ENCODE measurements around the gene LIPA.

DNA sequence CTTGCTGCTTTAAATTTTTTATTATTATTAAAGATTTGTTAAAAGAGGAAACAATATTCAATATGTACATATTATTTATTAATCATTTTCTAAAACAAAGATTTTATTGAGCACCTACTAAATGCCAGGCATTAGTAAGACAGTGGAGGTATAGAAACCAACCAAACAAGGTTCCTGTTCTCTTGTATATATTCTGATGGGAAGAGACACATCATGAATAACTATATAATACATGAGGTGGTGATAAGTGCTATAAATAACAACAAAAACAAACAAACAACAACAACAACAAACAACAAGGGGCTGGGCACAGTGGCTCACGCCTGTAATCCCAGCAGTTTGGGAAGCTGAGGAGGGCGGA lies 630 bp upstream of the LIPA start:
- TF ChIP-seq, protein P1, sequence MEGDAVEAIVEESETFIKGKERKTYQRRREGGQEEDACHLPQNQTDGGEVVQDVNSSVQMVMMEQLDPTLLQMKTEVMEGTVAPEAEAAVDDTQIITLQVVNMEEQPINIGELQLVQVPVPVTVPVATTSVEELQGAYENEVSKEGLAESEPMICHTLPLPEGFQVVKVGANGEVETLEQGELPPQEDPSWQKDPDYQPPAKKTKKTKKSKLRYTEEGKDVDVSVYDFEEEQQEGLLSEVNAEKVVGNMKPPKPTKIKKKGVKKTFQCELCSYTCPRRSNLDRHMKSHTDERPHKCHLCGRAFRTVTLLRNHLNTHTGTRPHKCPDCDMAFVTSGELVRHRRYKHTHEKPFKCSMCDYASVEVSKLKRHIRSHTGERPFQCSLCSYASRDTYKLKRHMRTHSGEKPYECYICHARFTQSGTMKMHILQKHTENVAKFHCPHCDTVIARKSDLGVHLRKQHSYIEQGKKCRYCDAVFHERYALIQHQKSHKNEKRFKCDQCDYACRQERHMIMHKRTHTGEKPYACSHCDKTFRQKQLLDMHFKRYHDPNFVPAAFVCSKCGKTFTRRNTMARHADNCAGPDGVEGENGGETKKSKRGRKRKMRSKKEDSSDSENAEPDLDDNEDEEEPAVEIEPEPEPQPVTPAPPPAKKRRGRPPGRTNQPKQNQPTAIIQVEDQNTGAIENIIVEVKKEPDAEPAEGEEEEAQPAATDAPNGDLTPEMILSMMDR (IDR thresholded peaks at IDR 0.05), result no peak
- no peak for TF ChIP-seq POLR2A (IDR thresholded peaks at IDR 0.05)
